Loucy (cell line): ENCODE measurements around the gene SCD.

Experiments
- EZH2phosphoT487 ChIP-seq: fragments of 200-600 bp; IDR thresholded peaks from 2 replicates; pipeline ENCODE4 v1.6.1; 2018; ENCODE audit warnings: antibody characterized with exemption, mild to moderate bottlenecking, moderate library complexity, borderline replicate concordance
- TF ChIP-seq, protein P1 (sequence below): fragments of 200-600 bp; sonication (generic); conservative IDR thresholded peaks from 2 replicates; pipeline ENCODE4 v1.5.1; 2014; ENCODE audit warnings: mild to moderate bottlenecking, antibody characterized with exemption, low read length

- TF ChIP-seq, protein P1, sequence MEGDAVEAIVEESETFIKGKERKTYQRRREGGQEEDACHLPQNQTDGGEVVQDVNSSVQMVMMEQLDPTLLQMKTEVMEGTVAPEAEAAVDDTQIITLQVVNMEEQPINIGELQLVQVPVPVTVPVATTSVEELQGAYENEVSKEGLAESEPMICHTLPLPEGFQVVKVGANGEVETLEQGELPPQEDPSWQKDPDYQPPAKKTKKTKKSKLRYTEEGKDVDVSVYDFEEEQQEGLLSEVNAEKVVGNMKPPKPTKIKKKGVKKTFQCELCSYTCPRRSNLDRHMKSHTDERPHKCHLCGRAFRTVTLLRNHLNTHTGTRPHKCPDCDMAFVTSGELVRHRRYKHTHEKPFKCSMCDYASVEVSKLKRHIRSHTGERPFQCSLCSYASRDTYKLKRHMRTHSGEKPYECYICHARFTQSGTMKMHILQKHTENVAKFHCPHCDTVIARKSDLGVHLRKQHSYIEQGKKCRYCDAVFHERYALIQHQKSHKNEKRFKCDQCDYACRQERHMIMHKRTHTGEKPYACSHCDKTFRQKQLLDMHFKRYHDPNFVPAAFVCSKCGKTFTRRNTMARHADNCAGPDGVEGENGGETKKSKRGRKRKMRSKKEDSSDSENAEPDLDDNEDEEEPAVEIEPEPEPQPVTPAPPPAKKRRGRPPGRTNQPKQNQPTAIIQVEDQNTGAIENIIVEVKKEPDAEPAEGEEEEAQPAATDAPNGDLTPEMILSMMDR, result no peak
- no peak for TF ChIP-seq EZH2phosphoT487
Measured at GRCh38 chr10:100327718-100328009, 19.4 kb upstream of the SCD start.
